ENCODE results near the gene POLD3.

The POLD3 gene

GRCh38 chr11:74627381-74627780, 35.0 kb downstream of the POLD3 start:
- no peak for DNase-seq
- Histone ChIP-seq H3K9me3 (ENCODE audit: insufficient read depth, low read depth, low read length) (no peaks in the 10 kb centered on the region), H4K91ac (ENCODE audit: low read depth, low read length) (no peak overlapping the region), H3K4ac (ENCODE audit: low read depth, low read length) (no peak overlapping the region), H2BK120ac (ENCODE audit: insufficient read depth, low read length, poor library complexity) (no peak overlapping the region), H3K14ac (ENCODE audit: low read length) (no peak overlapping the region), H3K4me1 (ENCODE audit: control insufficient read depth in 1 of 2, insufficient read depth in 2 of 2, low read length in 2 of 2) (peaks cover 0 to 1% of the 10 kb centered on the region in 2 experiments), H2BK5ac (ENCODE audit: low read depth, low read length, poor library complexity) (no peak overlapping the region), H3K27me3 (ENCODE audit: insufficient read depth, low read length) (no peaks in the 10 kb centered on the region), H3K36me3 (ENCODE audit: control insufficient read depth in 1 of 2, insufficient read depth in 2 of 2, low read length in 2 of 2) (peaks cover 0 to 2% of the 10 kb centered on the region in 2 experiments), H3K18ac (ENCODE audit: low read length) (no peak overlapping the region), H3K9ac (ENCODE audit: low read length) (no peak overlapping the region), H2AK5ac (ENCODE audit: low read length) (no peak overlapping the region), H3K4me3 (ENCODE audit: low read depth, low read length) (no peak overlapping the region), H3K79me1 (ENCODE audit: low read length) (no peaks in the 10 kb centered on the region), H3K27ac (ENCODE audit: low read depth, low read length) (no peak overlapping the region), H4K12ac (ENCODE audit: low read depth, low read length) (no peak overlapping the region), H3K79me2 (ENCODE audit: control insufficient read depth, insufficient read depth, low read length, poor library complexity) (no peaks in the 10 kb centered on the region), H3K4me2 (ENCODE audit: low read length) (no peak overlapping the region), H2BK12ac (ENCODE audit: low read length) (no peak overlapping the region), H4K8ac (ENCODE audit: low read depth, low read length) (no peak overlapping the region), H3K23ac (ENCODE audit: low read length) (no peak overlapping the region), H2AFZ (ENCODE audit: insufficient read depth, low read length, poor library complexity) (no peak overlapping the region)
- no CpG with 5 or more reads among the region's 3 CpGs for WGBS (ENCODE audit: extremely low coverage, insufficient coverage, insufficient read length)

GRCh38 chr11:74630043-74630442, 37.7 kb downstream of the POLD3 start:
- no peak overlapping the region for H3K4me3 ChIP-seq (ENCODE audit: low read depth, low read length)
- no peak for DNase-seq
- no peak overlapping the region for H4K12ac ChIP-seq (ENCODE audit: low read depth, low read length)
- no peaks in the 10 kb centered on the region for H3K27me3 ChIP-seq (ENCODE audit: insufficient read depth, low read length)
- peaks cover 0 to 4% of the 10 kb centered on the region in 2 experiments for H3K4me1 ChIP-seq (ENCODE audit: control insufficient read depth in 1 of 2, insufficient read depth in 2 of 2, low read length in 2 of 2)
- no peak overlapping the region for H3K23ac ChIP-seq (ENCODE audit: low read length)
- no peak overlapping the region for H2AK5ac ChIP-seq (ENCODE audit: low read length)
- no peak overlapping the region for H4K8ac ChIP-seq (ENCODE audit: low read depth, low read length)
- H4K91ac ChIP-seq (ENCODE audit: low read depth, low read length) = no peak overlapping the region
- H2AFZ ChIP-seq (ENCODE audit: insufficient read depth, low read length, poor library complexity) = no peak overlapping the region
- no CpG with 5 or more reads among the region's 2 CpGs for WGBS (ENCODE audit: extremely low coverage, insufficient coverage, insufficient read length)
- no peak overlapping the region for H3K4ac ChIP-seq (ENCODE audit: low read depth, low read length)
- no peak overlapping the region for H3K27ac ChIP-seq (ENCODE audit: low read depth, low read length)
- no peak overlapping the region for H3K4me2 ChIP-seq (ENCODE audit: low read length)
- H3K79me1 ChIP-seq (ENCODE audit: low read length) = no peaks in the 10 kb centered on the region
- no peak overlapping the region for H3K9ac ChIP-seq (ENCODE audit: low read length)
- H3K9me3 ChIP-seq (ENCODE audit: insufficient read depth, low read depth, low read length) = no peaks in the 10 kb centered on the region
- no peak overlapping the region for H2BK12ac ChIP-seq (ENCODE audit: low read length)
- H3K36me3 ChIP-seq (ENCODE audit: control insufficient read depth in 1 of 2, insufficient read depth in 2 of 2, low read length in 2 of 2) = peaks cover 0 to 5% of the 10 kb centered on the region in 2 experiments
- H3K14ac ChIP-seq (ENCODE audit: low read length) = no peak overlapping the region
- no peak overlapping the region for H3K18ac ChIP-seq (ENCODE audit: low read length)
- no peaks in the 10 kb centered on the region for H3K79me2 ChIP-seq (ENCODE audit: control insufficient read depth, insufficient read depth, low read length, poor library complexity)
- no peak overlapping the region for H2BK120ac ChIP-seq (ENCODE audit: insufficient read depth, low read length, poor library complexity)
- no peak overlapping the region for H2BK5ac ChIP-seq (ENCODE audit: low read depth, low read length, poor library complexity)

GRCh38 chr11:74633406-74634393, 41.3 kb downstream of the POLD3 start:
- H3K23ac ChIP-seq (ENCODE audit: low read length) = no peak overlapping the region

GRCh38 chr11:74634537-74634936, 42.2 kb downstream of the POLD3 start:
- Histone ChIP-seq H3K79me1 (ENCODE audit: low read length) (no peaks in the 10 kb centered on the region), H3K14ac (ENCODE audit: low read length) (no peak overlapping the region), H3K4me1 (ENCODE audit: control insufficient read depth in 1 of 2, insufficient read depth in 2 of 2, low read length in 2 of 2) (peaks cover 0 to 4% of the 10 kb centered on the region in 2 experiments), H3K18ac (ENCODE audit: low read length) (no peak overlapping the region), H4K12ac (ENCODE audit: low read depth, low read length) (no peak overlapping the region), H3K27ac (ENCODE audit: low read depth, low read length) (no peak overlapping the region), H3K4ac (ENCODE audit: low read depth, low read length) (no peak overlapping the region), H4K8ac (ENCODE audit: low read depth, low read length) (no peak overlapping the region), H3K36me3 (ENCODE audit: control insufficient read depth in 1 of 2, insufficient read depth in 2 of 2, low read length in 2 of 2) (peaks cover 0 to 7% of the 10 kb centered on the region in 2 experiments), H3K79me2 (ENCODE audit: control insufficient read depth, insufficient read depth, low read length, poor library complexity) (no peaks in the 10 kb centered on the region), H3K27me3 (ENCODE audit: insufficient read depth, low read length) (no peaks in the 10 kb centered on the region), H2BK5ac (ENCODE audit: low read depth, low read length, poor library complexity) (no peak overlapping the region), H2BK120ac (ENCODE audit: insufficient read depth, low read length, poor library complexity) (no peak overlapping the region), H2BK12ac (ENCODE audit: low read length) (no peak overlapping the region), H3K4me2 (ENCODE audit: low read length) (no peak overlapping the region), H3K9me3 (ENCODE audit: insufficient read depth, low read depth, low read length) (no peaks in the 10 kb centered on the region), H3K9ac (ENCODE audit: low read length) (no peak overlapping the region), H3K23ac (ENCODE audit: low read length) (no peak overlapping the region), H2AK5ac (ENCODE audit: low read length) (no peak overlapping the region), H2AFZ (ENCODE audit: insufficient read depth, low read length, poor library complexity) (no peak overlapping the region), H3K4me3 (ENCODE audit: low read depth, low read length) (no peak overlapping the region), H4K91ac (ENCODE audit: low read depth, low read length) (no peak overlapping the region)
- peak in 1 of 2 donors; percentile 44 for DNase-seq
- no CpG with 5 or more reads among the region's 4 CpGs for WGBS (ENCODE audit: extremely low coverage, insufficient coverage, insufficient read length)

More at GRCh38 chr11:74633406-74634393, 41.3 kb downstream of the POLD3 start:
- Histone ChIP-seq H3K27ac (ENCODE audit: low read depth, low read length) (no peak overlapping the region), H3K9me3 (ENCODE audit: insufficient read depth, low read depth, low read length) (no peaks in the 10 kb centered on the region), H3K9ac (ENCODE audit: low read length) (no peak overlapping the region), H2AK5ac (ENCODE audit: low read length) (no peak overlapping the region), H4K12ac (ENCODE audit: low read depth, low read length) (no peak overlapping the region), H2BK12ac (ENCODE audit: low read length) (no peak overlapping the region), H3K14ac (ENCODE audit: low read length) (no peak overlapping the region), H3K27me3 (ENCODE audit: insufficient read depth, low read length) (no peaks in the 10 kb centered on the region), H3K4me3 (ENCODE audit: low read depth, low read length) (no peak overlapping the region), H3K36me3 (ENCODE audit: control insufficient read depth in 1 of 2, insufficient read depth in 2 of 2, low read length in 2 of 2) (peaks cover 0 to 7% of the 10 kb centered on the region in 2 experiments), H3K79me1 (ENCODE audit: low read length) (no peaks in the 10 kb centered on the region), H4K8ac (ENCODE audit: low read depth, low read length) (no peak overlapping the region), H3K4me2 (ENCODE audit: low read length) (no peak overlapping the region), H3K18ac (ENCODE audit: low read length) (no peak overlapping the region), H3K4ac (ENCODE audit: low read depth, low read length) (no peak overlapping the region), H3K4me1 (ENCODE audit: control insufficient read depth in 1 of 2, insufficient read depth in 2 of 2, low read length in 2 of 2) (peaks cover 0 to 4% of the 10 kb centered on the region in 2 experiments), H3K79me2 (ENCODE audit: control insufficient read depth, insufficient read depth, low read length, poor library complexity) (no peaks in the 10 kb centered on the region), H2BK120ac (ENCODE audit: insufficient read depth, low read length, poor library complexity) (no peak overlapping the region), H2BK5ac (ENCODE audit: low read depth, low read length, poor library complexity) (no peak overlapping the region), H2AFZ (ENCODE audit: insufficient read depth, low read length, poor library complexity) (no peak overlapping the region), H4K91ac (ENCODE audit: low read depth, low read length) (no peak overlapping the region)
- WGBS (ENCODE audit: extremely low coverage, insufficient coverage, insufficient read length) = no CpG with 5 or more reads among the region's 5 CpGs
- DNase-seq = peak; percentile 62 to 95

All from trophoblast cell (in vitro differentiated cells and primary cell).